IMR-90 (cell line): ENCODE data around the gene LYPD6. TPM values are rescaled to one million over a fixed set of nuclear protein-coding genes. Genes with fewer than 3 reads are reported as not detected.

Experiments
- ATAC-seq: fragments of 200-7000 bp; cut with Tn5 transposase; 2 replicates; pipeline ENCODE4 v1.9.1; 2020; ENCODE audit warnings: low read depth, mild to moderate bottlenecking, moderate library complexity
- BruUV-seq: library from RNA; stranded (reverse); fragments of 400-500 nt; replicated peaks from 2 replicates; lab custom pipeline; 2021; lab: Mats Ljungman, UMichigan
- CTCF ChIA-PET: fragments of 300-600 bp; formaldehyde crosslinking; extraction: SDS; loops from one replicate; lab custom pipeline; 2021; ENCODE audit warnings: antibody characterized with exemption; lab: Yijun Ruan, JAX
- POLR2A ChIA-PET: fragments of 300-600 bp; sonication (Branson Sonifier 250); formaldehyde crosslinking; loops from one replicate; lab custom pipeline; 2022; ENCODE audit warnings: antibody characterized with exemption; ENCODE audit not compliant: unreplicated experiment; lab: Charles Lee
- DNase-seq: peaks from one replicate; pipeline ENCODE4 v3.0.0; 2013
- H2AFZ ChIP-seq: replicated peaks from 2 replicates; pipeline ENCODE3; 2013; ENCODE audit warnings: low read length, mild to moderate bottlenecking; ENCODE audit not compliant: poor library complexity
- H2AK5ac ChIP-seq: 2 replicates; pipeline ENCODE4 v1.6.1; 2013; ENCODE audit warnings: low read depth, low read length, inconsistent platforms
- H2AK9ac ChIP-seq: replicated peaks from 2 replicates; pipeline ENCODE3; 2013; ENCODE audit warnings: mild to moderate bottlenecking, low read depth, low read length, moderate library complexity; ENCODE audit not compliant: poor library complexity
- H2BK120ac ChIP-seq: 2 replicates; pipeline ENCODE4 v1.6.1; 2013; ENCODE audit warnings: low read depth, low read length, inconsistent platforms
- H2BK15ac ChIP-seq: 3 replicates; pipeline ENCODE4 v1.6.1; 2013; ENCODE audit warnings: low read depth, low read length, inconsistent platforms
- H2BK20ac ChIP-seq: 2 replicates; pipeline ENCODE4 v1.6.1; 2013; ENCODE audit warnings: low read depth, mild to moderate bottlenecking, inconsistent platforms, low read length, moderate library complexity
- H2BK5ac ChIP-seq: 2 replicates; pipeline ENCODE4 v1.6.1; 2013; ENCODE audit warnings: mild to moderate bottlenecking, low read depth, low read length, inconsistent platforms; ENCODE audit not compliant: poor library complexity, severe bottlenecking
- H3K14ac ChIP-seq: replicated peaks from 2 replicates; pipeline ENCODE4 v1.6.1; 2013; ENCODE audit warnings: low read depth, low read length, inconsistent platforms
- H3K18ac ChIP-seq: 2 replicates; pipeline ENCODE4 v1.6.1; 2013; ENCODE audit warnings: low read depth, low read length, control low read depth
- H3K23ac ChIP-seq: 2 replicates; pipeline ENCODE4 v1.6.1; 2013; ENCODE audit warnings: low read depth, low read length, inconsistent platforms
- H3K27ac ChIP-seq: 2 replicates; pipeline ENCODE4 v1.5.1; 2013; ENCODE audit warnings: mild to moderate bottlenecking, control low read depth, low read length; ENCODE audit not compliant: insufficient read depth
- H3K27me3 ChIP-seq: 2 replicates; pipeline ENCODE4 v1.6.1; 2013; ENCODE audit warnings: low read length; ENCODE audit not compliant: control insufficient read depth, insufficient read depth
- H3K36me3 ChIP-seq: 2 replicates; pipeline ENCODE4 v1.6.1; 2013; ENCODE audit warnings: low read length, mixed read lengths; ENCODE audit not compliant: control insufficient read depth, insufficient read depth
- H3K4ac ChIP-seq: 2 replicates; pipeline ENCODE4 v1.6.1; 2013; ENCODE audit warnings: low read depth, low read length, inconsistent platforms
- H3K4me1 ChIP-seq: 2 replicates; pipeline ENCODE4 v1.6.1; 2013; ENCODE audit warnings: low read length, mixed read lengths; ENCODE audit not compliant: control insufficient read depth, insufficient read depth
- H3K4me2 ChIP-seq: 2 replicates; pipeline ENCODE4 v1.6.1; 2013; ENCODE audit warnings: low read depth, mild to moderate bottlenecking, control low read depth, low read length, moderate library complexity
- H3K4me3 ChIP-seq: 2 replicates; pipeline ENCODE4 v1.5.1; 2013; ENCODE audit warnings: low read depth, mild to moderate bottlenecking, control low read depth, low read length, moderate library complexity; ENCODE audit not compliant: insufficient read depth
- H3K56ac ChIP-seq: 2 replicates; pipeline ENCODE4 v1.6.1; 2013; ENCODE audit warnings: low read length, inconsistent platforms; ENCODE audit not compliant: insufficient read depth; ENCODE audit errors: extremely low read depth
- H3K79me1 ChIP-seq, 2 experiments: 2 replicates each; pipeline ENCODE4 v1.6.1; 2013; ENCODE audit warnings: low read length in 2 of 2, inconsistent platforms in 1 of 2, low read depth in 1 of 2
- H3K9ac ChIP-seq: 2 replicates; pipeline ENCODE4 v1.6.1; 2013; ENCODE audit warnings: low read depth, low read length, control low read depth
- H3K9me1 ChIP-seq: 2 replicates; pipeline ENCODE4 v1.6.1; 2013; ENCODE audit warnings: low read length, inconsistent platforms; ENCODE audit not compliant: insufficient read depth
- H3K9me3 ChIP-seq: 2 replicates; pipeline ENCODE4 v1.6.1; 2013; ENCODE audit warnings: low read length; ENCODE audit not compliant: control insufficient read depth, insufficient read depth
- H4K20me1 ChIP-seq: 2 replicates; pipeline ENCODE4 v1.6.1; 2013; ENCODE audit warnings: low read length, inconsistent platforms; ENCODE audit not compliant: insufficient read depth
- H4K5ac ChIP-seq: 2 replicates; pipeline ENCODE4 v1.6.1; 2013; ENCODE audit warnings: mild to moderate bottlenecking, low read depth, low read length, control low read depth
- H4K8ac ChIP-seq, 2 experiments: 2 replicates each; pipeline ENCODE4 v1.6.1; 2013; ENCODE audit warnings: low read depth in 2 of 2, low read length in 2 of 2, control low read depth in 1 of 2, inconsistent platforms in 1 of 2
- H4K91ac ChIP-seq: 2 replicates; pipeline ENCODE4 v1.6.1; 2013; ENCODE audit warnings: low read depth, low read length, inconsistent platforms; ENCODE audit not compliant: insufficient read depth
- BHLHE40 ChIP-seq: fragments of 150-350 bp; IDR thresholded peaks from 2 replicates; pipeline ENCODE4 v1.6.1; 2016; ENCODE audit warnings: mild to moderate bottlenecking, low read depth, low read length
- CEBPB ChIP-seq: IDR thresholded peaks from 2 replicates; pipeline ENCODE4 v1.6.1; 2012; ENCODE audit warnings: low read depth, low read length, improper control_type of control experiment
- CHD1 ChIP-seq: IDR thresholded peaks from 2 replicates; pipeline ENCODE4 v1.6.1; 2012; ENCODE audit warnings: low read depth, low read length, improper control_type of control experiment
- CTCF ChIP-seq: conservative IDR thresholded peaks from 2 replicates; pipeline ENCODE4 v1.5.1; 2012; ENCODE audit warnings: mild to moderate bottlenecking, low read depth, low read length, improper control_type of control experiment
- ELK1 ChIP-seq: fragments of 150-350 bp; IDR thresholded peaks from 2 replicates; pipeline ENCODE4 v1.6.1; 2016; ENCODE audit warnings: low read depth, mild to moderate bottlenecking, low read length, moderate library complexity, borderline replicate concordance
- FOS ChIP-seq: fragments of 150-350 bp; IDR thresholded peaks from 2 replicates; pipeline ENCODE4 v1.6.1; 2016; ENCODE audit warnings: low read depth, low read length
- MAFK ChIP-seq: IDR thresholded peaks from 2 replicates; pipeline ENCODE4 v1.6.1; 2012; ENCODE audit warnings: low read depth, low read length, improper control_type of control experiment
- MAZ ChIP-seq: IDR thresholded peaks from 2 replicates; pipeline ENCODE4 v1.6.1; 2012; ENCODE audit warnings: low read depth, mild to moderate bottlenecking, low read length, improper control_type of control experiment, moderate library complexity, borderline replicate concordance
- MXI1 ChIP-seq: IDR thresholded peaks from 2 replicates; pipeline ENCODE4 v1.6.1; 2012; ENCODE audit warnings: low read depth, mild to moderate bottlenecking, low read length, moderate library complexity, borderline replicate concordance
- NFE2L2 ChIP-seq: fragments of 150-350 bp; IDR thresholded peaks from 2 replicates; pipeline ENCODE4 v1.6.1; 2016; ENCODE audit warnings: low read depth, mild to moderate bottlenecking, low read length
- POLR2A ChIP-seq: IDR thresholded peaks from 2 replicates; pipeline ENCODE4 v1.6.1; 2012; ENCODE audit warnings: mild to moderate bottlenecking, low read depth, low read length
- RAD21 ChIP-seq: IDR thresholded peaks from 2 replicates; pipeline ENCODE4 v1.6.1; 2012; ENCODE audit warnings: low read length, improper control_type of control experiment
- RCOR1 ChIP-seq: IDR thresholded peaks from 2 replicates; pipeline ENCODE4 v1.6.1; 2012; ENCODE audit warnings: mild to moderate bottlenecking, low read length, improper control_type of control experiment; ENCODE audit not compliant: insufficient replicate concordance
- RFX5 ChIP-seq: IDR thresholded peaks from 2 replicates; pipeline ENCODE4 v1.8.0; 2012; ENCODE audit warnings: low read depth, mild to moderate bottlenecking, low read length, moderate library complexity
- SMC3 ChIP-seq: fragments of 150-350 bp; IDR thresholded peaks from 2 replicates; pipeline ENCODE4 v1.6.1; 2016; ENCODE audit warnings: low read depth, mild to moderate bottlenecking, antibody characterized with exemption, low read length, moderate library complexity
- USF2 ChIP-seq: fragments of 150-350 bp; IDR thresholded peaks from 2 replicates; pipeline ENCODE4 v1.6.1; 2017; ENCODE audit warnings: mild to moderate bottlenecking, antibody characterized with exemption, low read length, low read depth
- WGBS, 2 experiments: methylation state at CpG; one replicate each; pipeline versions ENCODE4 v1.1.5 to v1.1.7; 2013; ENCODE audit warnings: missing lambda C conversion rate in 2 of 2; ENCODE audit not compliant: insufficient read length in 1 of 2; ENCODE audit errors: extremely low coverage in 2 of 2; 5-methylcytosine and 5-hydroxymethylcytosine counted together
- dilution Hi-C: fragments of 300-500 bp; cut with HindIII; formaldehyde crosslinking; loops from one replicate; pipeline ENCODE4 v1.14.3; 2018; ENCODE audit warnings: low sequenced_read_pairs; ENCODE audit not compliant: unreplicated experiment
- in situ Hi-C: fragments of 300-500 bp; cut with MboI; formaldehyde crosslinking; loops from 3 replicates; pipeline ENCODE4 v1.14.3; 2019; ENCODE audit warnings: low sequenced_read_pairs, inconsistent platforms, mixed read lengths
- intact Hi-C: fragments of 100-400 bp; cut with micrococcal nuclease; formaldehyde crosslinking; loops from 2 replicates; pipeline ENCODE4 v1.10.0; 2022
- polyA plus RNA-seq, 3 experiments: library from polyadenylated mRNA; depleted of rRNA; stranded (reverse); fragments of >200 nt; gene quantifications; 2 replicates each; pipeline ENCODE4 v1.2.3, GENCODE V29; 2012; ENCODE audit warnings: low replicate concordance in 1 of 3
- total RNA-seq: library from RNA; depleted of rRNA; stranded (reverse); fragments of >200 nt; gene quantifications from 2 replicates; pipeline ENCODE4 v1.2.3, GENCODE V29; 2012

LYPD6 gene
- total and polyA plus RNA-seq, 2 of the 4 experiments (the other 2 are of a cell fraction) = 0.87 to 0.90 TPM

GRCh38 chr2:149468636-149469035 is 138.2 kb downstream of the LYPD6 start:
- H3K56ac ChIP-seq = no peak overlapping the region
- no peaks in the 10 kb centered on the region for H3K9me3 ChIP-seq
- WGBS, 2 experiments = no CpG with 5 or more reads among the region's 4 CpGs
- H4K8ac ChIP-seq = no peak overlapping the region
- H2BK120ac ChIP-seq = no peak overlapping the region
- intact Hi-C loops (no loop called here), in situ Hi-C loops (no loop called here), dilution Hi-C loops (no loop called here)
- no peak overlapping the region for H3K4ac ChIP-seq
- H2AK9ac ChIP-seq = no peak overlapping the region
- H3K23ac ChIP-seq = no peak overlapping the region
- BruUV-seq = no TSS peak
- H2BK20ac ChIP-seq = no peak overlapping the region
- H3K4me2 ChIP-seq = no peak overlapping the region
- H3K4me1 ChIP-seq = no peaks in the 10 kb centered on the region
- H2AK5ac ChIP-seq = no peak overlapping the region
- H3K9me1 ChIP-seq = peaks cover 2% of the 10 kb centered on the region; the same call in 1 of the 2 replicates
- H3K27me3 ChIP-seq = no peaks in the 10 kb centered on the region
- no peak overlapping the region for H3K27ac ChIP-seq
- DNase-seq (no peak), ATAC-seq (no peak)
- CTCF ChIA-PET = no interaction called here
- TF ChIP-seq MAFK (no peak), USF2 (no peak), MXI1 (no peak), RAD21 (no peak), RCOR1 (no peak), FOS (no peak), SMC3 (no peak), BHLHE40 (no peak), MAZ (no peak), CTCF (no peak), RFX5 (no peak), CEBPB (no peak), NFE2L2 (no peak), ELK1 (no peak), POLR2A (no peak), CHD1 (no peak)
- no peak overlapping the region for H2AFZ ChIP-seq
- no peak overlapping the region for H4K5ac ChIP-seq
- no peak overlapping the region for H4K91ac ChIP-seq
- POLR2A ChIA-PET = interaction anchor here (0.6 kb wide), 1 partner anchor 27 kb away, joined by 3 read pairs; no protein-coding TSS in a partner anchor
- no peaks in the 10 kb centered on the region for H4K20me1 ChIP-seq
- no peak overlapping the region for H2BK15ac ChIP-seq
- H3K4me3 ChIP-seq = no peak overlapping the region
- no peaks in the 10 kb centered on the region for H3K36me3 ChIP-seq
- H3K14ac ChIP-seq = no peak overlapping the region
- H3K79me1 ChIP-seq = no peaks in the 10 kb centered on the region
- no peak overlapping the region for H2BK5ac ChIP-seq
- H3K18ac ChIP-seq = no peak overlapping the region
- H3K9ac ChIP-seq = no peak overlapping the region
